IPS-20b (cell line): ENCODE data around the gene PDK1.
A peak's percentile ranks its signal among the peaks of the same experiment; 100 is the strongest.

Source experiments
- H3K27ac ChIP-seq: one replicate; pipeline ENCODE4 v1.5.1; 2013; ENCODE audit warnings: low read length
- H3K27me3 ChIP-seq: 2 replicates; pipeline ENCODE4 v1.6.1; 2013; ENCODE audit warnings: mild to moderate bottlenecking, low read length, inconsistent platforms; ENCODE audit not compliant: insufficient read depth
- H3K36me3 ChIP-seq: 2 replicates; pipeline ENCODE4 v1.6.1; 2013; ENCODE audit warnings: low read depth, mild to moderate bottlenecking, inconsistent platforms, low read length, moderate library complexity; ENCODE audit not compliant: insufficient read depth
- H3K4me1 ChIP-seq: 2 replicates; pipeline ENCODE4 v1.6.1; 2013; ENCODE audit warnings: mild to moderate bottlenecking, control low read depth, inconsistent platforms, low read length, moderate library complexity; ENCODE audit not compliant: insufficient read depth
- H3K4me3 ChIP-seq: 2 replicates; pipeline ENCODE4 v1.5.1; 2013; ENCODE audit warnings: mild to moderate bottlenecking, low read length, inconsistent platforms
- H3K9ac ChIP-seq: 2 replicates; pipeline ENCODE4 v1.6.1; 2013; ENCODE audit warnings: low read depth, mild to moderate bottlenecking, inconsistent platforms, low read length, moderate library complexity
- H3K9me3 ChIP-seq: 2 replicates; pipeline ENCODE4 v1.6.1; 2013; ENCODE audit warnings: mild to moderate bottlenecking, low read depth, low read length, inconsistent platforms; ENCODE audit not compliant: insufficient read depth

Gene PDK1

DNA sequence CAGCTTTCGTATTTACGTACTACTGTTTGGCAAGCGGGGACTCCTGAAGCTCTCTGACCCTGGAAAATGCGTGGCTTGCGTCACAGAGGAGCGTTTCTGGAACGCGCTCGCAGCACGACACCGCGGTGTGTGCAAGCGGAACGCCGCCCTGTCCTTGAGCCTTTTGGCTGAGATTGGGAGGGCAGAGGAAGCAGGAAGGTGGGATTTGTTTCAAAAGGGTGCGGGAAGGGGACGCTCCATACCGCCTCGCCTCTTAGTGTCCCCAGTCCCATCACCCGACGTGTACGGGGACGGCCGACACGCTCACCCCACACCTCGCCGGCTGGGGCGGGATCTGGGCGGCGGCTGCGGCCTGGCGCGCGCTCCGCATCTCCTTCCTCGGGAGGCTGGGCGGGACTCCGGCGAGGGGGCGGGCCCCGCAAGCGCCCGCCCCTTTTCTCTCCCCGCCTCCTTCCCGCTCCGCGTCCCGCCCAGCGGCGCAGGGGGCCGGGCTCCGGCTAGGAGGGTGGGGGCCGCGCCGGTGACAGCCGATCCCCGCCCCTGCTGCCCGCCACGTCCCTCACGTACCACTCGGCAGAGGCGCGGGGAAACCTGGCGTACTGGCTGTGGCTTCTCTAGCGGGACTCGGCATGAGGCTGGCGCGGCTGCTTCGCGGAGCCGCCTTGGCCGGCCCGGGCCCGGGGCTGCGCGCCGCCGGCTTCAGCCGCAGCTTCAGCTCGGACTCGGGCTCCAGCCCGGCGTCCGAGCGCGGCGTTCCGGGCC lies at the start of gene PDK1:
PDK1 (plus strand) TSS at position 569 of the 762 bp plus-strand sequence; CDS start at position 630, 61 bp downstream.
- Histone ChIP-seq H3K9ac (peak within 1 kb of the TSS; percentile 91), H3K4me3 (peak within 1 kb of the TSS; percentile 68), H3K4me1 (peaks cover 37% of the 10 kb centered on the region), H3K27ac (peak within 1 kb of the TSS; percentile 75), H3K9me3 (no peaks in the 10 kb centered on the region), H3K36me3 (0 out of 2 replicates have a peak, but pooled peaks cover 6% of the 10 kb centered on the region), H3K27me3 (peaks cover 6% of the 10 kb centered on the region; the same call in 1 of the 2 replicates)

GRCh38 chr2:172507199-172507598 lies 48.7 kb upstream of the PDK1 start:
- H3K4me3 ChIP-seq, result no peak overlapping the region
- no peaks in the 10 kb centered on the region for H3K27me3 ChIP-seq
- peaks cover 13% of the 10 kb centered on the region for H3K9me3 ChIP-seq
- H3K36me3 ChIP-seq, result peaks cover 50% of the 10 kb centered on the region
- H3K4me1 ChIP-seq, result no peaks in the 10 kb centered on the region
- H3K9ac ChIP-seq, result no peak overlapping the region
- H3K27ac ChIP-seq, result no peak overlapping the region

DNA sequence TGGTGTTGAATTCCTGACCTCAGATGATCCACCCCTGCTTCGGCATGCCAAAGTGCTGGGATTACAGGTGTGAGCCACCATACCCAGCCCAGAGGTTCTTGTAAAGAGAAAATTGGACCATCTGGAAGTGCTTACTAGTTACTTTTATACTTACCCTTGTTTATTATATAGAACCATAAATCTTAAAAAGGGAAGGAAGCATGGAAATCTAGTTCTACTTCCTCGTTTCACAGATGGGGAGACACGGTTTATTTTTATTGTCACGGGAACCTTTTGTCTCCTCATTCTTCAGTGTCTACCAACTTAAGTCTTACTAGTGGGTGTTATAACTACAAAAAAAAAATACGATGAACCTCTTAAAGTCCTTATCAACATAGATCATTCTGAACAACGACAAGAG lies 45.8 kb upstream of the PDK1 start:
- peaks cover 27% of the 10 kb centered on the region for H3K36me3 ChIP-seq
- H3K27ac ChIP-seq, result no peak overlapping the region
- peaks cover 30% of the 10 kb centered on the region for H3K9me3 ChIP-seq
- no peaks in the 10 kb centered on the region for H3K4me1 ChIP-seq
- no peak overlapping the region for H3K4me3 ChIP-seq
- H3K27me3 ChIP-seq, result no peaks in the 10 kb centered on the region
- H3K9ac ChIP-seq, result no peak overlapping the region

- no peak overlapping the region for H3K9ac ChIP-seq
- no peak overlapping the region for H3K27ac ChIP-seq
- H3K4me1 ChIP-seq, result no peaks in the 10 kb centered on the region
- H3K4me3 ChIP-seq, result no peak overlapping the region
- peaks cover 22% of the 10 kb centered on the region for H3K36me3 ChIP-seq
- peaks cover 30% of the 10 kb centered on the region for H3K9me3 ChIP-seq
- no peaks in the 10 kb centered on the region for H3K27me3 ChIP-seq
Measured at GRCh38 chr2:172510548-172510947, 45.3 kb upstream of the PDK1 start.

- Histone ChIP-seq H3K4me1 (no peaks in the 10 kb centered on the region), H3K27ac (no peak overlapping the region), H3K9ac (no peak overlapping the region), H3K27me3 (no peaks in the 10 kb centered on the region), H3K36me3 (peaks cover 7% of the 10 kb centered on the region; the same call in 1 of the 2 replicates), H3K9me3 (peaks cover 30% of the 10 kb centered on the region), H3K4me3 (no peak overlapping the region)
Measured at GRCh38 chr2:172512810-172513523, 42.9 kb upstream of the PDK1 start.

- Histone ChIP-seq H3K4me3 (no peak overlapping the region), H3K4me1 (no peaks in the 10 kb centered on the region), H3K9ac (no peak overlapping the region), H3K36me3 (peaks cover 7% of the 10 kb centered on the region; the same call in 1 of the 2 replicates), H3K27me3 (no peaks in the 10 kb centered on the region), H3K9me3 (peaks cover 35% of the 10 kb centered on the region), H3K27ac (no peak overlapping the region)
Measured at GRCh38 chr2:172513524-172513900, 42.4 kb upstream of the PDK1 start.

- Histone ChIP-seq H3K4me1 (no peaks in the 10 kb centered on the region), H3K9ac (no peak overlapping the region), H3K4me3 (no peak overlapping the region), H3K9me3 (peaks cover 39% of the 10 kb centered on the region), H3K27ac (no peak overlapping the region), H3K27me3 (no peaks in the 10 kb centered on the region), H3K36me3 (peaks cover 7% of the 10 kb centered on the region; the same call in 1 of the 2 replicates)
Measured at GRCh38 chr2:172513935-172514586, 41.8 kb upstream of the PDK1 start.

DNA sequence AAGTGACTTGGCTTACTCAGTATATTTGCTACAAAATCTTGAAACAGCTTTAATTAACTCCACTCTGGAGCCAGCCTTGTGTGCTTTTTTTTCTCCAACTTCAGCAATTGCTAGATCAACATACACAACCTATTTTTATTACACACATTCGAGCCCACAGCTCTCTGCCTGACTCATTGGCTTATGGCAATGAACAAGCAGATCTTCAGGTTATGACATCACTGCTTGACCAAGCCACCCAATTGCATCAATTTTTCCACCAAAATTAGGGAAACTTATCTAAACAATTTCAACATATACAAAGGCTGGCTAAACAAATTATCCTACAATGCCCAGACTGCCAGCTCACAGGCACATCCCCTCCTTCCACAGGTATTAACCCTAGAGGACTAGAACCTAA lies 39.6 kb upstream of the PDK1 start:
- no peak overlapping the region for H3K27ac ChIP-seq
- H3K27me3 ChIP-seq, result no peaks in the 10 kb centered on the region
- peaks cover 57% of the 10 kb centered on the region for H3K9me3 ChIP-seq
- no peaks in the 10 kb centered on the region for H3K4me1 ChIP-seq
- no peak overlapping the region for H3K9ac ChIP-seq
- peaks cover 7% of the 10 kb centered on the region; the same call in 1 of the 2 replicates for H3K36me3 ChIP-seq
- H3K4me3 ChIP-seq, result no peak overlapping the region

DNA sequence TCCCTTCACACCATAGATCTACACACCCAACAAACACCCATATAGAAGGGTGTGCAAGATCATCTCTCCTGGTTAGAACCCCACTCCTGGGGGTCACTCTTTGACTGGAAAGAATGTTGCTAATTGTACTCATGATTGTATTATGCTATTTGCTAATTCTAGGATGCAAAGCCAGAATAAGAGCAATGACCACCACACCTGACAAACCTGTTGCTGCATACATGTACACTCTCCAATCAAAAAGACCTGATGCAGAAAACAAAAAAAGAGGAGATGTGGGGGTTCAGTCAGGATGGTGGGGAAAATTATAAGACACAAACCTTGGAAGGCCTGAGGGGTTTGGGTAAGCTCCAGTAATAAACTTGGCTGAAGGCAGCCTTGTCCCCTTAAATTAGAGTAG lies 36.9 kb upstream of the PDK1 start:
- no peak overlapping the region for H3K9ac ChIP-seq
- peaks cover 46% of the 10 kb centered on the region for H3K9me3 ChIP-seq
- H3K4me3 ChIP-seq, result no peak overlapping the region
- H3K4me1 ChIP-seq, result no peaks in the 10 kb centered on the region
- H3K36me3 ChIP-seq, result no peaks in the 10 kb centered on the region
- no peaks in the 10 kb centered on the region for H3K27me3 ChIP-seq
- no peak overlapping the region for H3K27ac ChIP-seq

GRCh38 chr2:172525601-172526000 lies 30.3 kb upstream of the PDK1 start:
- no peaks in the 10 kb centered on the region for H3K4me1 ChIP-seq

DNA sequence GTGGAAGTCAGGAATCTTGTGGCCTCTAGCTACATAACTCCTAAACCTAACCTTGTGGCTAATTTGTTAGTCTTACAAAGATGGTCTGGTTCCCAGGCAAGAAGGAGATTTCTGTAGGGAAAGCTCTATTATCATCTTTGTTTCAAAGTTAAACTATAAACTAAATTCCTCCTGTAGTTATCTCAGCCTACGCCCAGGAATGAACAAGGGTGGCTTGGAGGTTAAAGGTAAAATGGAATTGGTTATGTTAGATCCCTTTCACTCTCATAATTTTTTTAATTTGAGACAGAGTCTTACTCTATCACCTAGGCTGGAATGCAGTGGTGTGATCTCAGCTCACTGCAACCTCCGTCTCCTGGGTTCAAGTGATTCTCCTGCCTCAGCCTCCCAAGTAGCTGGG lies 24.6 kb upstream of the PDK1 start:
- no peak overlapping the region for H3K9ac ChIP-seq
- H3K36me3 ChIP-seq, result peaks cover 6% of the 10 kb centered on the region
- H3K9me3 ChIP-seq, result peaks cover 13% of the 10 kb centered on the region
- no peaks in the 10 kb centered on the region for H3K27me3 ChIP-seq
- no peak overlapping the region for H3K4me3 ChIP-seq
- peaks cover 23% of the 10 kb centered on the region for H3K4me1 ChIP-seq
- no peak overlapping the region for H3K27ac ChIP-seq

More at GRCh38 chr2:172525601-172526000, 30.3 kb upstream of the PDK1 start:
- Histone ChIP-seq H3K36me3 (peaks cover 6% of the 10 kb centered on the region), H3K4me3 (no peak overlapping the region), H3K9ac (no peak overlapping the region), H3K27ac (no peak overlapping the region), H3K27me3 (no peaks in the 10 kb centered on the region), H3K9me3 (peaks cover 53% of the 10 kb centered on the region)
